Smooth muscle cell (in vitro differentiated cells): ENCODE results near the gene TUBA3D. TPM values are rescaled to one million over a fixed set of nuclear protein-coding genes. Genes with fewer than 3 reads are reported as not detected.
"Not testable (repeated sequence)": the region's sequence is repeated elsewhere in the genome, so short reads cannot be mapped to it uniquely, and the experiment has no call there.

Source experiments
- DNase-seq: peaks from one replicate; lab custom pipeline; 2025; ENCODE audit not compliant: unreplicated experiment; lab: John Stamatoyannopoulos, UW
- H2AFZ ChIP-seq: fragments of 200-600 bp; sonication (generic); 2 replicates; pipeline ENCODE4 v1.6.0; 2016; ENCODE audit warnings: antibody characterized with exemption, low read depth, mild to moderate bottlenecking
- H3F3A ChIP-seq: fragments of 200-600 bp; sonication (generic); 2 replicates; pipeline ENCODE4 v1.6.0; 2017; ENCODE audit warnings: antibody characterized with exemption, low read depth
- H3K27ac ChIP-seq: fragments of 200-600 bp; sonication (generic); 2 replicates; pipeline ENCODE4 v1.5.1; 2016; ENCODE audit warnings: low read depth, mild to moderate bottlenecking
- H3K27me3 ChIP-seq: fragments of 200-600 bp; sonication (generic); 2 replicates; pipeline ENCODE4 v1.6.1; 2016; ENCODE audit warnings: low read depth, mild to moderate bottlenecking
- H3K36me3 ChIP-seq: fragments of 200-600 bp; sonication (generic); 2 replicates; pipeline ENCODE4 v1.5.1; 2016; ENCODE audit warnings: low read depth
- H3K4me1 ChIP-seq: fragments of 200-600 bp; sonication (generic); 2 replicates; pipeline ENCODE4 v1.5.1; 2016; ENCODE audit warnings: low read depth
- H3K4me2 ChIP-seq: fragments of 200-600 bp; sonication (generic); 2 replicates; pipeline ENCODE4 v1.6.0; 2016; ENCODE audit warnings: mild to moderate bottlenecking
- H3K4me3 ChIP-seq: fragments of 200-600 bp; sonication (generic); 2 replicates; pipeline ENCODE4 v1.5.1; 2016; ENCODE audit warnings: mild to moderate bottlenecking
- H3K79me2 ChIP-seq: fragments of 200-600 bp; sonication (generic); 2 replicates; pipeline ENCODE4 v1.6.0; 2016; ENCODE audit warnings: low read depth, mild to moderate bottlenecking
- H3K9ac ChIP-seq: fragments of 200-600 bp; sonication (generic); 2 replicates; pipeline ENCODE4 v1.6.0; 2016; ENCODE audit warnings: low read depth
- H3K9me3 ChIP-seq: fragments of 200-600 bp; sonication (generic); replicated peaks from 2 replicates; pipeline ENCODE4 v1.5.1; 2016; ENCODE audit warnings: low read depth
- H4K20me1 ChIP-seq: fragments of 200-600 bp; sonication (generic); 2 replicates; pipeline ENCODE4 v1.6.0; 2016; ENCODE audit warnings: low read depth
- CTCF ChIP-seq: fragments of 200-600 bp; sonication (generic); IDR thresholded peaks from 2 replicates; pipeline ENCODE4 v1.5.1; 2017; ENCODE audit warnings: borderline replicate concordance, mild to moderate bottlenecking, antibody characterized with exemption; ENCODE audit not compliant: insufficient read depth, poor library complexity, severe bottlenecking
- WGBS: methylation state at CpG from one replicate; pipeline ENCODE4 v1.1.7; 2016; ENCODE audit warnings: low lambda C conversion rate; 5-methylcytosine and 5-hydroxymethylcytosine counted together
- polyA plus RNA-seq: library from polyadenylated mRNA; unstranded; fragments of >200 nt; fragmentation: Nextera tagmentation; extraction: Ambion mirVana; gene quantifications from 2 replicates; pipeline ENCODE4 v1.2.1, GENCODE V29; 2016
- total RNA-seq: library from RNA; depleted of rRNA; stranded (reverse); fragments of >200 nt; gene quantifications from 2 replicates; pipeline ENCODE4 v1.2.3, GENCODE V29; 2014

TUBA3D gene
- total and polyA plus RNA-seq, 2 experiments from 2014 or later = 0.14 TPM; not detected in 1

- Histone ChIP-seq H2AFZ (no peak overlapping the region), H3K9ac (no peak overlapping the region), H3K4me2 (no peak overlapping the region), H3K27ac (no peak overlapping the region), H3K79me2 (no peaks in the 10 kb centered on the region), H3F3A (no peaks in the 10 kb centered on the region), H3K36me3 (no peaks in the 10 kb centered on the region), H4K20me1 (no peaks in the 10 kb centered on the region), H3K4me3 (no peak overlapping the region), H3K4me1 (no peaks in the 10 kb centered on the region), H3K27me3 (no peaks in the 10 kb centered on the region), H3K9me3 (no peaks in the 10 kb centered on the region)
- no peak for DNase-seq
- TF ChIP-seq CTCF = no peak
- 90% methylated on average over 20 of the region's 20 CpGs for WGBS
Measured at GRCh38 chr2:131521961-131522781, 46.3 kb downstream of the TUBA3D start.

GRCh38 chr2:131525256-131525655 is 49.3 kb downstream of the TUBA3D start:
- not testable (repeated sequence) for H3K4me3 ChIP-seq, H3K9ac ChIP-seq, H3F3A ChIP-seq, H3K27ac ChIP-seq, H3K9me3 ChIP-seq, H2AFZ ChIP-seq, DNase-seq, H3K36me3 ChIP-seq, H4K20me1 ChIP-seq, H3K79me2 ChIP-seq, H3K27me3 ChIP-seq, H3K4me2 ChIP-seq, H3K4me1 ChIP-seq
- 94% methylated on average over 2 of the region's 2 CpGs for WGBS

- H3K4me2 ChIP-seq = peak within 1 kb of the TSS; percentile 84
- 34% methylated on average over 41 of the region's 47 CpGs for WGBS
- H2AFZ ChIP-seq = peak within 1 kb of the TSS; percentile 50
- not testable (repeated sequence) for H3K4me1 ChIP-seq, H3K27ac ChIP-seq, H3F3A ChIP-seq, H3K79me2 ChIP-seq, H3K9ac ChIP-seq, DNase-seq, H3K9me3 ChIP-seq, H3K27me3 ChIP-seq, H3K36me3 ChIP-seq, H4K20me1 ChIP-seq
- H3K4me3 ChIP-seq = peak within 1 kb of the TSS; percentile 52
Measured at GRCh38 chr2:131527131-131528001, 51.4 kb downstream of the TUBA3D start, which contains the start of gene CCDC74A. TSS of gene CCDC74A (plus strand) at chr2:131527888. CDS start at chr2:131527971, 83 bp downstream.

GRCh38 chr2:131528981-131529863 is 53.3 kb downstream of the TUBA3D start:
- H4K20me1 ChIP-seq, DNase-seq, H3K79me2 ChIP-seq, H3K9ac ChIP-seq, H3K4me1 ChIP-seq, H3F3A ChIP-seq, H3K9me3 ChIP-seq, H3K36me3 ChIP-seq, H3K4me3 ChIP-seq, H3K27me3 ChIP-seq, H3K27ac ChIP-seq, H2AFZ ChIP-seq: not testable (repeated sequence)
- peak overlapping the region; percentile 40 for H3K4me2 ChIP-seq
- WGBS = 78% methylated on average over 21 of the region's 26 CpGs

- H3K9ac ChIP-seq, H3K79me2 ChIP-seq, H3K27me3 ChIP-seq, DNase-seq, H3F3A ChIP-seq, H4K20me1 ChIP-seq, H3K4me2 ChIP-seq, H2AFZ ChIP-seq, H3K9me3 ChIP-seq, H3K4me1 ChIP-seq, H3K36me3 ChIP-seq, H3K4me3 ChIP-seq, H3K27ac ChIP-seq: not testable (repeated sequence)
- 97% methylated on average over 5 of the region's 5 CpGs for WGBS
Measured at GRCh38 chr2:131529864-131530445, 54.0 kb downstream of the TUBA3D start.

GRCh38 chr2:131530626-131531344 is 54.9 kb downstream of the TUBA3D start:
- H3K4me1 ChIP-seq, H3K4me2 ChIP-seq, H3K4me3 ChIP-seq, H3K36me3 ChIP-seq, H4K20me1 ChIP-seq, H2AFZ ChIP-seq, DNase-seq, H3F3A ChIP-seq, H3K9me3 ChIP-seq, H3K27me3 ChIP-seq, H3K79me2 ChIP-seq, H3K9ac ChIP-seq, H3K27ac ChIP-seq: not testable (repeated sequence)
- WGBS = 86% methylated on average over 21 of the region's 22 CpGs
